ENCODE results near the gene ARHGEF3.

ARHGEF3 gene

GRCh38 chr3:56800832-56801661 is 702 bp downstream of the ARHGEF3 start:
- Histone ChIP-seq H3K27ac (ENCODE audit: low read length) (no peak overlapping the region), H3K4me3 (ENCODE audit: low read length) (peak overlapping the region; percentile 85), H3K4me1 (ENCODE audit: low read length) (peaks cover 55% of the 10 kb centered on the region), H3K4me2 (ENCODE audit: low read length) (peak overlapping the region; percentile 94), H2AFZ (ENCODE audit: low read depth, low read length) (no peak overlapping the region), H3K36me3 (replicated peaks; ENCODE audit: low read depth, low read length) (no peaks in the 10 kb centered on the region), H3K9ac (ENCODE audit: low read length) (peak overlapping the region; percentile 66), H4K20me1 (ENCODE audit: insufficient read depth, low read length) (0 out of 2 replicates have a peak, but pooled peaks cover 6% of the 10 kb centered on the region), H3K27me3 (ENCODE audit: low read depth, low read length) (peaks cover 4% of the 10 kb centered on the region; the same call in 1 of the 2 replicates), H3K9me3 (ENCODE audit: insufficient read depth, low read length) (no peaks in the 10 kb centered on the region), H3K79me2 (ENCODE audit: low read length) (peaks cover 3% of the 10 kb centered on the region; the same call in 1 of the 2 replicates)
- no peak for TF ChIP-seq EZH2phosphoT487 (IDR thresholded peaks at IDR 0.05; ENCODE audit: low read depth)
- TF ChIP-seq CTCF (IDR thresholded peaks at IDR 0.05; ENCODE audit: low read depth, low read length), result 0 out of 2 replicates have a peak, but pooled peaks have one; percentile 8

- Histone ChIP-seq H3K9me3 (ENCODE audit: insufficient read depth, low read length) (no peaks in the 10 kb centered on the region), H3K4me2 (ENCODE audit: low read length) (peak overlapping the region; percentile 94), H3K36me3 (replicated peaks; ENCODE audit: low read depth, low read length) (no peaks in the 10 kb centered on the region), H3K9ac (ENCODE audit: low read length) (peak overlapping the region; percentile 66), H3K4me1 (ENCODE audit: low read length) (peaks cover 62% of the 10 kb centered on the region), H3K27ac (ENCODE audit: low read length) (no peak overlapping the region), H2AFZ (ENCODE audit: low read depth, low read length) (no peak overlapping the region), H3K4me3 (ENCODE audit: low read length) (peak overlapping the region; percentile 85), H3K79me2 (ENCODE audit: low read length) (peaks cover 3% of the 10 kb centered on the region; the same call in 1 of the 2 replicates), H3K27me3 (ENCODE audit: low read depth, low read length) (peaks cover 4% of the 10 kb centered on the region; the same call in 1 of the 2 replicates), H4K20me1 (ENCODE audit: insufficient read depth, low read length) (0 out of 2 replicates have a peak, but pooled peaks cover 6% of the 10 kb centered on the region)
- no peak for TF ChIP-seq EZH2phosphoT487 (IDR thresholded peaks at IDR 0.05; ENCODE audit: low read depth)
Observed at GRCh38 chr3:56800130-56800831, 1.5 kb downstream of the ARHGEF3 start.

GRCh38 chr3:56799251-56799882 is 2.4 kb downstream of the ARHGEF3 start:
- Histone ChIP-seq H3K9ac (ENCODE audit: low read length) (peak overlapping the region; percentile 36), H4K20me1 (ENCODE audit: insufficient read depth, low read length) (0 out of 2 replicates have a peak, but pooled peaks cover 6% of the 10 kb centered on the region), H3K79me2 (ENCODE audit: low read length) (peaks cover 3% of the 10 kb centered on the region; the same call in 1 of the 2 replicates), H3K4me1 (ENCODE audit: low read length) (peaks cover 65% of the 10 kb centered on the region), H3K4me3 (ENCODE audit: low read length) (peak overlapping the region; percentile 54), H3K4me2 (ENCODE audit: low read length) (peak overlapping the region; percentile 68), H3K27me3 (ENCODE audit: low read depth, low read length) (peaks cover 4% of the 10 kb centered on the region; the same call in 1 of the 2 replicates), H3K36me3 (replicated peaks; ENCODE audit: low read depth, low read length) (no peaks in the 10 kb centered on the region), H3K27ac (ENCODE audit: low read length) (no peak overlapping the region), H2AFZ (ENCODE audit: low read depth, low read length) (no peak overlapping the region; the same call in 1 of the 2 replicates), H3K9me3 (ENCODE audit: insufficient read depth, low read length) (no peaks in the 10 kb centered on the region)
- TF ChIP-seq CTCF (IDR thresholded peaks at IDR 0.05; ENCODE audit: low read depth, low read length) (peak; percentile 85), EZH2phosphoT487 (IDR thresholded peaks at IDR 0.05; ENCODE audit: low read depth) (no peak)

- Histone ChIP-seq H4K20me1 (ENCODE audit: insufficient read depth, low read length) (0 out of 2 replicates have a peak, but pooled peaks cover 6% of the 10 kb centered on the region), H3K4me1 (ENCODE audit: low read length) (peaks cover 61% of the 10 kb centered on the region), H3K27ac (ENCODE audit: low read length) (peak overlapping the region; percentile 52; the same call in 1 of the 2 replicates), H3K27me3 (ENCODE audit: low read depth, low read length) (peaks cover 4% of the 10 kb centered on the region; the same call in 1 of the 2 replicates), H3K36me3 (replicated peaks; ENCODE audit: low read depth, low read length) (no peaks in the 10 kb centered on the region), H3K79me2 (ENCODE audit: low read length) (peaks cover 3% of the 10 kb centered on the region; the same call in 1 of the 2 replicates), H2AFZ (ENCODE audit: low read depth, low read length) (no peak overlapping the region), H3K4me3 (ENCODE audit: low read length) (no peak overlapping the region), H3K9me3 (ENCODE audit: insufficient read depth, low read length) (no peaks in the 10 kb centered on the region), H3K9ac (ENCODE audit: low read length) (no peak overlapping the region), H3K4me2 (ENCODE audit: low read length) (peak overlapping the region; percentile 43; the same call in 1 of the 2 replicates)
- TF ChIP-seq CTCF (IDR thresholded peaks at IDR 0.05; ENCODE audit: low read depth, low read length) (no peak), EZH2phosphoT487 (IDR thresholded peaks at IDR 0.05; ENCODE audit: low read depth) (no peak)
Observed at GRCh38 chr3:56796996-56797395, 4.8 kb downstream of the ARHGEF3 start.

Data from OCI-LY3 (cell line).